HG03439 (cell line): Measurements from ENCODE around the gene ZNF83.
"Not testable (repeated sequence)": the region's sequence is repeated elsewhere in the genome, so short reads cannot be mapped to it uniquely, and the experiment has no call there.

Source experiments
- ATAC-seq: cut with Tn5 transposase; IDR thresholded peaks from one replicate; pipeline ENCODE4 v1.9.1; 2021; ENCODE audit warnings: mild to moderate bottlenecking, moderate library complexity; ENCODE audit not compliant: unreplicated experiment

The ZNF83 gene

GRCh38 chr19:52640916-52641315 is 2.8 kb upstream of the ZNF83 start:
- no peak for ATAC-seq

GRCh38 chr19:52639996-52640395 is 1.8 kb upstream of the ZNF83 start:
- no peak for ATAC-seq

DNA sequence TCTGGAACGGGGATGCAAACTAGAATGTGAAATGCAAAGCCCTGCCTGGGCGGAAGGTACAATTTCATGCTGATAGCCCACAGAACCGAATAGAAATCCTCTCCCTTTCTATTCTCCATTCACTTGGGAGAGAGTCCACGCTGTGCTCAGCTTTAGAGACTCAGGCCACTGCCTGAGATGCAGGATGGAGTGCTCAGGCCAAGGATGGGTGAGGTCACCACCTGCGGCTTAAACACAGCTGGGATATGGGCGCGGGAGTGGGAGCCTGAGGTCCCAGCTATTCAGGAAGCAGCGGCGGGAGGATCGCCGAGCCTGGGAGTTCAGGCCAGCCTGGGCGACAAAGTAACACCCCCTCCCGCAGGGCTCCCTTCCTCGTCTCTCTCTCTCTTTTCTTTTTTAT is 446 bp upstream of the ZNF83 start:
- ATAC-seq, result no peak

- no peak for ATAC-seq
These were observed 2.2 kb downstream of the ZNF83 start for GRCh38 chr19:52635786-52636570.

DNA sequence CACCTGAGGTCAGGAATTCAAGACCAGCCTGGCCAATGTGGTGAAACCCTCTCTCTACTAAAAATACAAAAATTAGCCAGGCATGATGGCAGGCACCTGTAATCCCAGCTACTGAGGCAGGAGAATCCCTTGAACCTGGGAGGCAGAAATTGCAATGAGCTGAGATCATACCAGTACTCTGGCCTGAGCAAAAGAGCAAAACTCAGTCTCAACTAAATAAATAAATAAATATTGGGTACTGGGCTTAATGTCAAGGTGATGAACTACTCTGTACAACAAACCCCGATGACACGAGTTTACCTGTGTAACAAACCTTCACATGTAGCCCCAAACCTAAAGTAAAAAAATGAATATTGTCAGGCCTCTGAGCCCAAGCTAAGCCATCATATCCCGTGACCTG is 10.7 kb downstream of the ZNF83 start:
- not testable (repeated sequence) for ATAC-seq

DNA sequence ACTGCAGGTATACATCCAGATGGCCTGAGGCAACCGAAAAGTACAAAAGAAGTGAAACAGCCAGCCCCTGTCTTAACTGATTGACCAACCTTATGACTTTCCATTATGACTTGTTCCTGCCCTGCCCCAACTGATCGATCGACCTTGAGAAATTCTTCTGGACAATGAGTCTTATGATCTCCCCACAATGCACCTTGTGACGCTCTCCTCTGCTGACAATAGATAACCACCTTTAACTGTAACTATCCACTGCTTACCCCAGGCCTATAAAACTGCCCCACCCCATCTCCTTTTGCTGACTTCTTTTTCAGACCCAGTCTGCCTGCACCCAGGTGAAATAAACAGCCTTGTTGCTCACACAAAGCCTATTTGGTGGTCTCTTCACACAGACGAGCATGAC is 11.2 kb downstream of the ZNF83 start:
- no peak for ATAC-seq

- no peak for ATAC-seq
These were observed 15.9 kb downstream of the ZNF83 start for GRCh38 chr19:52622261-52622660.

DNA sequence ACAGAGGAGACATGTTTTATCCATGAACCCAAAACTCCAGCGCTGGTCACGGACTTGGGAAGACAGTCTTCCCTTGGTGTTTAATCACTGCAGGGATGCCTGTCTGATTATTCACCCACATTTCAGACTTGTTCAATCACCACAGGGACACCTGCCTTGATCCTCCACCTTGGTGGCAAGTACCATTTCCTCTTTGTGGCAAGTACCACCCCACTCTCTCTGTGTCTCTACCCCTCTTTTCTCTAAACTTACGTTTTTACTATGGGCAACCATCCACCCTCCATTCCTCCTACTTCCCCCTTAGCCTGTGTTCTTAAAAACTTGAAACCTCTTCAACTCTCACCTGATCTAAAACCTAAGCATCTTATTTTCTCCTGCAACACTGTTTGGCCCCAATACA is 16.8 kb downstream of the ZNF83 start:
- no peak for ATAC-seq

GRCh38 chr19:52613299-52613906 is 24.8 kb downstream of the ZNF83 start:
- no peak for ATAC-seq

- no peak for ATAC-seq
These were observed 34.5 kb downstream of the ZNF83 start for GRCh38 chr19:52603558-52604207.

DNA sequence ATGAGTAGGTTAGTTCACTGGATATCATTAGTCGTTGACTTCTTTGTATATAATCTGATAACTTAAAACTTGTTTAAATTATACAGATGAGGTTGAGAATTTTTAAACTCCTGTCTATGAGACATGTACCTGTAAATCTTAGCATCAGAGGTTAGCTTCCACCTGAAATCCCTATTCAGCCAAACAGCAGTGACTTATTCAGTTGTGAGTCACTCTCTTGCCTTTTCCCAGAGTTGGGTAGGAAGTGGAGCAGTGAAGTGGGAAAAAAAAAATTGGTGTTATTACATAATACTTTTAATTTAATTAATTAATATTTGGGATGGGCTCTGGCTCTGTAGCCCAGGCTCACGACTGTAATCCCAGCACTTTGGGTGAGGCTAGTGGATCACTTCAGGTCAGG is 35.2 kb downstream of the ZNF83 start:
- no peak for ATAC-seq

DNA sequence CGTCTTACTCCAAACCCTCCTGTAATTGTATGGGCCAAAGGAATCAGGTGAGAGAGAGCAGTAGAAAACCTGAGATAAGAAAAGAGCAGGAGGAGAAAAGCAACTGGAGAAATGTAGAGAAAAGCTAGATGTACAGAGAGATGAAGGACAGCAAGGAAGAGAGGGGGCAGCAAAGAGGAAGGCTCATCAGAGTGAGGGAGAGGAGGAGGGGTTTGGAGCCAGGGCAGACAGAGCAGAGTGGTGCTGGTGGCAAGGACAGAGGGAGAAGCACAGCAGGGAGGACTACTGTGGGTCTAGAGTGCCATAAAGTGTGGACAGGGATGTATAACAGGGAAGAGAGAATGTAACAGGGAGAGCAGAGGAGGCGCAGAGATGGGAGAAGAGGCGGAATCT is 36.2 kb downstream of the ZNF83 start:
- ATAC-seq, result not testable (repeated sequence)

GRCh38 chr19:52601025-52601973 is 36.9 kb downstream of the ZNF83 start:
- peak; percentile 87 for ATAC-seq

DNA sequence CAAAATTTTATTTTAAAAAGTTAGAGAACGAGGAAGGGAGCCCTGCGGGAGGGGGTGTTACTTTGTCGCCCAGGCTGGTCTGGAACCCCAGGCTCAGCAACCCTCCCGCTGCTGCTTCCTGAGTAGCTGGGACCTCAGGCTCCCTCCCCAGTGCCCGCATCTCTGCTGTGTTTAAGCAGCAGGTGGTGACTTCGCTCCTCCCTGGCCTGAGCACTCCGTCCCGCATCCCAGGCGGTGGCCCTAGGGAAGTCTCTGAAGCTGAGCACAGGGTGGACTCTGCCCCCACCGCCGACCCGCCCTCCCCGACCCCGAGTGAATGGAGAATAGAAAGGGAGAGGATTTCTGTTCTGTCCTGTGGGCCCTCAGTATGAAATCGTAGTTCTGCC is 37.5 kb downstream of the ZNF83 start:
- no peak for ATAC-seq

GRCh38 chr19:52599241-52599640 is 38.9 kb downstream of the ZNF83 start:
- no peak for ATAC-seq

GRCh38 chr19:52593441-52593840 is 44.7 kb downstream of the ZNF83 start:
- not testable (repeated sequence) for ATAC-seq

DNA sequence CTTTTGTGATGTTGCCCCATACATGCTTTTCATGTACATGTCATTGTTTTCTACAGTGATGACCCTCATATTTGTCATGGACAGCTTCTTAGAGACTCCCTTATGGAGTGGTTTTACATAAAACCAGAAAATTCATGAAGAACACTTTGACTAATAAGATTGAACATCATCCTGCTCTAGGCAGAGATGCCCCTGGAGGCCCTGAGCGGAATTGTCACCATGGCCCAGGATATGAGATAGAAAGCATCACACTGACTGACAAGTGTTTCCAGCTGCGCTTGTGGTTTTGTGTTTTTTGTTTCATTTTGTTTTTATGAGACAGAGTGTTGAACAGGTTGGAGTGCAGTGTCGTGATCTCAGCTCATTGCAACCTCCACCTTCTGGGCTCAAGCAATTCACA is 45.9 kb downstream of the ZNF83 start:
- no peak for ATAC-seq

DNA sequence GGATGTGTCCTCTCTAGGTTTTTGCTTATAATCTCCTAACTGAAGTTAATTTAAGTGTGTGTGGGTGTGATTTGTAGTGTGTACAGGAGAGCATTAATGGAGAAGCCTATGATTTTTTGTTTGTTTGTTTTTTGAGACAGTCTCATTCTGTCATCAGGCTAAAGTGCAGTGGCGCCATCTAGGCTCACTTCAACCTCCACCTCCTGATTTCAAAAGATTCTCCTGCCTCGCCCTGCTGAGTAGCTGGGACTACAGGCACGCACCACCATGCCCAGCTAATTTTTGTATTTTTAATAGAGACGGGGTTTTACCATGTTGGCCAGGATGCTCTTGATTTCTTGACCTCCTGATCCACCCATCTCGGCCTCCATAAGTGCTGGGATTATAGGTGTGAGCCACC is 47.4 kb downstream of the ZNF83 start:
- ATAC-seq, result no peak

DNA sequence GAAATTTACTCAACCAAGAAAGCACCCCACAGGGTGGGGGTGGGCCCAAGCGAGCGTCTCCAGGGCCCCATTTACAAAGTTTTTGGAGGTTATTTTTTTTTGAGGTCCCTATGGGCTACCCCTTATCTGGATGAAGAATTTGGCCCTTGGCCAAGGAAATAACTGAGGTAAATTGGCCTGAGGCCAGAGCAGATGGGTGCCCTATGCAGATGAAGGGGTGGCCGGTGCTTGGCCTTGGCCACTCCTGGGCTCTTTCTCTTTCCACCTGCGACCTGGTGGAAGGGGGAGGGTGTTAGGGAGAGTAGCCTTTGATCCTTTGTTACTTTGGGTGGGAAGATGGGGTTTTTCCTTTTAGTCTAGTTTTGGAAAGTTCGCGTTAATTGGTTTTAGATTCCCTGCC is 52.6 kb downstream of the ZNF83 start:
- ATAC-seq, result no peak

DNA sequence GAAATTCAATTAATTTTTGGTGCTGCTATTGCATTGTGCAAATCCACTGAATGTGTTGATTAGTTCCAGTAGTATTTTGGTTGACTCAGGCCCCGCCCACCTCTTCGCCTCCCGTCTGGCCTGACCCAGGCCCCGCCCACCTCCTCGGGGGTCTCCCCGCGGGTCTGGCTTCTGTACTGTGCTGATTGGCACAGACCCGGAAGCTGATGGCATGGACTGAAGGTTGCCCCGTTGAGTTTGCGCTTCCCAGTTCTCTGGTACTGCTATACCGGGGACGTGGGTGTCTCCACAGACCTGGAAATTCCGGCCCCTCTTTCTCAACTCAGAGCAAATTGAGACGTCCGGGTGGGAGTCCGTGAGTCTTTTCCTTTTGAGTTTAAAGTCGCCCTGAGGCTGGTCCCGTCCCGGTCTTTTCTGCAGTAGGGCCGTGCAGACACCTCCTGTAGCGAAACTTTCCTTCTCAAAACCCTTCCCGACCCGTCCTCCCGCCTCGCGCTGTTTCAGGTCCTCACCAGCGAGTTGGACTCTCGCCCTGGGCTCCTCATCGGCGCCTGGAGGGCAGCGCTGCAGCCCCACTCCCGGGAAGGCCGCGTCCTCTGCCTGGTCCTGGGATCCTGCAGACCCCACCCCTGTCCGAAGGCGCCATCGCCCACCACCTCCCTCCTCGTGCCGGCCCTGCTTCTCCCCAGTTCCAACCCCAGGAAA is 53.3 kb downstream of the ZNF83 start:
- no peak for ATAC-seq
